Measurements from ENCODE around the gene PLPP7.

Gene PLPP7

DNA sequence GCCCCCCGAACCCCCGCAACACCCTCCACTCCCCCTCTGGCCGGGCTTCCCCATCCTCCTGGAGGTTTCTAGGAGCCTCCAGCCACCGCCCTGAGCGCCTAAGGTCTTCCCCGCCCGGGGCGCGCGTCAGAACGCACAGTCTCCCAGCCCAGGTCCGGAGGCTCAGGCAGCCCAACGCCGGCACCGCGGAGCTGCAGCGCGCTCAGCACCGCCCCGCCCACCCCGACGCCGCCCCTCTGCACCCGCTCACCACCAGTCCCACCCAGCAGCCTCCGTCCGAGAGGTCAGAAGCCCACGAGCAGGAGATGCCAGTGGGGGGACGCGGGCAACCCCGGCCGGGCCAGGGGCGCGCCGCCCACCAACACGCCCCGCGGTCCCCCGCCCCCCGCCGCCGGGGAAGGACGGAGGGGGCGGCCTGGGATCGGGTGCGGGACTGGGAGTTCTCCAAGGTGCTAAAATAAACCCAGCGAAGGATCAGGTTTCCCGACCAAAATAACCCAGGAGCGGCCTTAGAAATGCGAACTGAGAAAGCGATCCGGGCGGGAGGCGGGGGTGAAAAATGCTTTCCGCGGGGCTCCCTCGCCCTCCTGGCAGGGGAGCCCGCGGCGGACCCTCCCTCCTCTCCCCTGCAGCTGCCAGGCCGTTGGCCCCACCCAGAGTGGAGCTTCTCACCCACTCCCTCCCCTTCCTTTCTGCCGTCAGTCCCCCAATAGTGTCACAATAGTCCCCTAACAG, 6.7 kb upstream of the PLPP7 start:
- DNase-seq: no peak

DNA sequence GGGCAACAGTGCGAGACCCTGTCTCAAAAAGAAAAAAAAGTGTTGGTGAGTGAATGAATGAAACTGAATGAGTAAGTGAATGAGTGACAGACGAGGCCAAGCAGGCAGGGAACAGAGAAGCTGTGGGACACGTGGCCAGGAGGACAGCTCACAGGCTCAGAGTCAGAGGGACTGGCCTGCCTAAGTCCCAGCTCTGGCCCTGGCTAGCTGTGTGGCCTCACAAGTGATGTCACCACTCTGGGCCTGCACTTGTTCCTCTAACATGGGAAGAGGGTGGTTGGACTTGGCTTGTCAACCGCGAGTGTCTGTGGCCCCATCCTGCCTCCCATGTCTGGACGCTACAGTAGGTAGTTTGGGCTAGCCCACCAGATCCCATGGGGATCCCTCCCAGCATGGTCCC, 4.7 kb upstream of the PLPP7 start:
- no peak for DNase-seq

DNA sequence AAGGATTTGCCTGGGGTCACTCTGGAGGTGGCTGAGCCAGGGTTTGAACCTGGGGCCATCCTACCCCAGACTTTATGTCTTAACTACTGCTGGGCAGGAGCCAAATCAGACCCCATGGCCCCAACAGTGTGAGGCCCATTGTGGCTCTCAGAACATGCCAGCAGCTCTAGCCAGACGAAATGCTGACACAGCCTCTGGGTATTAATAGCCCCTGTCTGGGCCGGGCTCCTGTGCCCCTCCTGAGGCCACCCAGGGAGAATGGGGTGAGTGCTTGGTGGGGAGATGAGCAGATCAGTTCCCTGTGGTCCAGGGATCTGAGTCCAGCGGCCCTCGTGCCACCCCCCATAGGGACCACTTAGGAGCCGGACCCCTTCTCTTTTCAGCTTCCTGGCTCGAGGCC, 2.2 kb upstream of the PLPP7 start:
- DNase-seq: no peak

GRCh38 chr9:131288217-131288616, 1.3 kb upstream of the PLPP7 start:
- no peak for DNase-seq

DNA sequence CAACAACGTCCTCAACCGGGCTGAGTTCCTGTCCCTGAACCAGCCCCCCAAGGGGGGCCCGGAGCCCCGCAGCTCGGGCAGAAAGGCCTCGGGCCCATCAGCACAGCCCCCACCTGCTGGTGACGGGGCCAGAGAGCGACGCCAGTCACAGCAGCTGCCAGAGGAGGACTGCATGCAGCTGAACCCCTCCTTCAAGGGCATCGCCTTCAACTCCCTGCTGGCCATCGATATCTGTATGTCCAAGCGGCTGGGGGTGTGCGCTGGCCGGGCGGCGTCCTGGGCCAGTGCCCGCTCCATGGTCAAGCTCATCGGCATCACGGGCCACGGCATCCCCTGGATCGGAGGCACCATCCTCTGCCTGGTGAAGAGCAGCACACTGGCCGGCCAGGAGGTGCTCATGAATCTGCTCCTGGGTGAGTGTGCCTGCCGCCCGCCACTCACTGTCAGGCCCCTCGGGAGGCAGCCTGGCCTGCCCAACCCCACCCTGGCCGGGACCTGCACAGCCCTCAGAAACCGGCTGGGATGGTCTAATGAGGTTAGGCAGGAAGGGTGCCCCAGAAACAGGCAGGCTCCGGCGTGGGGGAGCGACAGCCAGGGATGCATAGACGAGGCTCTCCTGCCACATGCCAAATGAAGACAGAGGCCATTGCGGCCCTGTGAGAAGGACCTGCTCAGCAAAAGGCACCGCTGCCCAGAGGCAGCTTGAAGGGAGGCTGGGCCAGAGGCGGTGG, 678 bp downstream of the PLPP7 start:
- no peak for DNase-seq

- no peak for DNase-seq
Observed at GRCh38 chr9:131290767-131291370, 1.3 kb downstream of the PLPP7 start.

- DNase-seq: no peak
Observed at GRCh38 chr9:131291795-131292315, 2.3 kb downstream of the PLPP7 start.

GRCh38 chr9:131292937-131293336, 3.4 kb downstream of the PLPP7 start:
- DNase-seq: no peak

GRCh38 chr9:131296460-131296859, 6.9 kb downstream of the PLPP7 start:
- DNase-seq: no peak

- DNase-seq: no peak
Observed at GRCh38 chr9:131296906-131297500, 7.5 kb downstream of the PLPP7 start.

- no peak for DNase-seq
Observed at GRCh38 chr9:131297903-131298302, 8.4 kb downstream of the PLPP7 start.

DNA sequence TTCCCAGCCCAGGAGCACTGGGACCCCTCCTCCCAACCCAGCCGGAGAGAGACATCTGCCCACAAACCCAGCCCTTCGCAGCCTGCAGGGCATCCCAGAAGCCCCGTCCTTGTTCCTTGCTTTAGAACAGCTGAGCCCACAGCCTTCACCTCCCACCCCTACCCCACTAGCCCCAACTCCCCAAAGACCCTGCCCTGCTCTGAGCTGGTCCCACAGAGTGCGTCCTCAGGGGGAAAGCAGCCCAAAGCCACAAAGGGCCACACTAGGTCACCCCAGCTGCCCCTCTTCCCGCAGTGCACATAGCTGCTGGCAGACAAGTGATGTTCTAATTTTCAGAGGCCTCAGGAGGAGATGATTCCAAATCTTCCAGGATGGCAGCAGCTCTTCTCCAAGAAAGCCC, 8.8 kb downstream of the PLPP7 start:
- no peak for DNase-seq

DNA sequence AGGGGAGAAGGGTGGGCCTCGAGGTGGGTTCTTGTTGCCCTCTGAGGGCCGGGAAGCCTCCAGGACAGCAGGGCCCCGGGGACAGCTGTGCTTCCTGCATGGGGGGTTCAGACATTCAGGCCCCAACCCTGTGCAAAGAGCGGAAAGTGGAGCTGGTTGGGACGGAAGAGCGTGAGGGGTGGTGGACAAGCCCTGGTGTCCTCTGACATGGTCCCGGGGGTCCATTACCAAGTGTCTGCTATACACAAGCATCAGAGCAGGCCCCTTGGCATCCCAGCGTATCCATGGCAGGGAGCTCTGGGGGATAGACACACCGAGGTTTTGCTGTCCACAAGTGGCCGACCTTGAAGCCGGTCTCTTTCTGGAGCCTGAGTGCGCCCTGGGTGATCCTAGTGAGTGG, 9.3 kb downstream of the PLPP7 start:
- no peak for DNase-seq

- DNase-seq: no peak
Observed at GRCh38 chr9:131299346-131299960, 9.9 kb downstream of the PLPP7 start.

GRCh38 chr9:131299961-131300347, 10.4 kb downstream of the PLPP7 start:
- no peak for DNase-seq

DNA sequence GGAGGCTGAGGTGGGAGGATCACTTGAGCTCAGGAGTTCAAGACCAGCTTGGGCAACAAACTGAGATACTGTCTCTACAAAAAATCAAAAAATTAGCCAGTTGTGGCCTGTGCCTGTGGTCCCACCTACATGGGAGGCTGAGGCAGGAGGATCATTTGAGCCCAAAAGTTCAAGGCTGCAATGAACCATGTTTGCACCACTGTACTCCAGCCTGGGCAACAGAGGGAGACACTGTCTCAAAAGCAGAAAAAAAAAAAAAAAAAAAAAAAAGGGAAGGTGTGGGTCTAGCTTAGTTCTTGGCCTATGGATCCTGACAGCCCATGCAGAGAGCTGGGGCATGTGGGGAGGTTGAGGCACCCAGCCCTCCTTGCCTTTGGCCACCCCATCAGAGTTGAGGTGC, 10.9 kb downstream of the PLPP7 start:
- DNase-seq: no peak

- DNase-seq: no peak
Observed at GRCh38 chr9:131302244-131303075, 12.9 kb downstream of the PLPP7 start.

DNA sequence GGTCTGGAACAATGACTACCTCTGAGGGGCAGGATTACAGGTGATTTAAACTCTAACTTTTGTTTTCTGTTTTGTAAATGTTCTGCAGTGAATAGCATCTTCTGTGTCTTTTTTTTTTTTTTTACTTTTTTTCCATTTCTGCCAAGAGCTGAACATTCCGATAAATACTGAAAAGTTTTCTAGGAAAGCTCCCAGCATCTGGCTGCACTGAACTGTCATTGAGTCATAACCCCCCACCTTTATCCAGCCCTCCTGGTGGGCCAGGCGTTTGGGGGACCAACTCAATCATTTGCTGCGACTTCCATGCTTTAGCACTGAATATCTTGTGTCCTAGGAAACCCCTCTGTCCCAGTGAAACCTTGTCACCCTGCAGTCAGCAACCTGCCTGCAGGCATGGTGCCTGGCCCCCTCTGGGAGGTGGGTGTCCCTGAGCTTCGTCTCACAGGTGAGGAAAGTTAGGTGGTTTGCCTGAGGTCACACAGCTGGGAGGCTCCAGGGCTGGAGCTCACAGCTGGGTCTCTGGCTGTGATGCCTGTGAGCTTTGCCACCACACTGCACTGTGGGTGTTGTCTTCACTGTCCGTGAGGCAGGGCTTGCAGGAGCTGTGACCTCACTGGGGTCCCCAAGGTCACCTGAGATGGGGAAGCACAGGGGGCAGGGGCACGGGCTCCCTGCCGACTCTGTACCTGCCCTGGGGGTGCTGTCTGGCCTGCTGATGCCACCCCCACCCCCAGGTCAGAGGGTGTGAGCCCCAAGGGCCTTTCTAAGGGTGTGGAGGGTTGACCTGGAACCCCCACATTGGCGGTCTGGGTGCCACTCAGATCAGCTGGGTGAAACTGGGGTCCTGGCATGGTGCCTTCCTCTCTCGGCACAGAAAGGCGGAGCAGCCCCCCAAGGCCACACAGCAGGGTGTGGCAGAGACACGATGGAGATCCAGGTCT, 14.1 kb downstream of the PLPP7 start:
- no peak for DNase-seq

DNA sequence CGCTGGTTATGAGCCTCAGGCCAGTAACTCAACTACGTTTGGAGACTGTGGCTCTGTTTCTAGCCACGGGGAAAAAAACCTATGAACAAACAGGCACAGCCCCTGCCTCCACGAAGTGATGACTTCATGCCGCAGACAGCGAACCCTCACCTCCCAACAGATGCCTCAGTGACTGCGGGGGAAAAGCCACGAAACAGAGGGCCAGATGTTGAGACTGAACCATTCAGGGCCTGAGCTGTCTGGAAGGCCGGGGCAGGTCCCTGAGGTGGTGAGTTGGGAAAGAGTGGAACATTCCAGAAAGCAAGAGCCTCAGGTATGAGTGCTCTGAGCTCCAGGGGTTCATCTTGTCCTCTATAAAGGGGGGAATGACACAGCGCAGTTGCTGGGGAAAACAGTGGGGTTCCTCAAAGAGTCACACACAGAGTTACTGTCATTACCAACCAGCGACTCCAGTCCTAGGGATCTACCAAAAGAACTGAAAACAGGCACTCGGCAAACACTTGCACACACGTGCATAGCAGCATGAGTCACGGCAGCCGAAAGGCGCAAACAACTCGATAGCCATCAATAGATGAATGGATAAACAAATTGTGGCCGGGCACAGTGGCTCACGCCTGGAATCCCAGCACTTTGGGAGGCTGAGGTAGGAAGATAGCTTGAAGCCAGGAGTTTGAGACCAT, 15.3 kb downstream of the PLPP7 start:
- DNase-seq: no peak

GRCh38 chr9:131306397-131307004, 17.0 kb downstream of the PLPP7 start:
- DNase-seq: no peak
